H1 (cell line): ENCODE measurements around the gene TBC1D19. TPM values are rescaled to one million over a fixed set of nuclear protein-coding genes. Genes with fewer than 3 reads are reported as not detected.

ENCODE experiments used
- CTCF ChIA-PET: fragments of 300-600 bp; sonication (Branson Sonifier 250); formaldehyde crosslinking; loops from one replicate; lab custom pipeline; 2021; ENCODE audit not compliant: partially characterized antibody; lab: Charles Lee
- POLR2A ChIA-PET: fragments of 300-600 bp; sonication (Branson Sonifier 250); formaldehyde crosslinking; loops from one replicate; lab custom pipeline; 2021; ENCODE audit warnings: inconsistent platforms; ENCODE audit not compliant: partially characterized antibody; lab: Charles Lee
- DNase-seq, 2 experiments: peaks; one replicate each; pipeline versions ENCODE4 v3.0.0 to v3.0.0-alpha.2; 2010 to 2022; ENCODE audit warnings: low spot score in 2 of 2, low read depth in 1 of 2, mixed read lengths in 1 of 2
- FAIRE-seq: peaks from 2 replicates; lab custom pipeline; 2011; peaks lifted over from hg19 to GRCh38; lab: Jason Lieb, UNC
- H2AFZ ChIP-seq: 2 replicates; pipeline ENCODE4 v1.8.1; 2012; ENCODE audit warnings: low read length, inconsistent platforms
- H2AK5ac ChIP-seq: 2 replicates; pipeline ENCODE4 v1.6.1; 2013; ENCODE audit warnings: low read depth, low read length
- H2BK120ac ChIP-seq: replicated peaks from 2 replicates; pipeline ENCODE3; 2013; ENCODE audit warnings: low read depth, low read length, inconsistent platforms
- H2BK12ac ChIP-seq: 2 replicates; pipeline ENCODE4 v1.6.1; 2013; ENCODE audit warnings: low read depth, low read length
- H2BK15ac ChIP-seq: 2 replicates; pipeline ENCODE4 v1.6.1; 2013; ENCODE audit warnings: low read length
- H2BK20ac ChIP-seq: 2 replicates; pipeline ENCODE4 v1.6.1; 2013; ENCODE audit warnings: low read length
- H2BK5ac ChIP-seq: 2 replicates; pipeline ENCODE4 v1.6.1; 2013; ENCODE audit warnings: low read depth, low read length
- H3K14ac ChIP-seq: 2 replicates; pipeline ENCODE4 v1.6.1; 2013; ENCODE audit warnings: inconsistent platforms; ENCODE audit not compliant: insufficient read length
- H3K18ac ChIP-seq: 2 replicates; pipeline ENCODE4 v1.6.1; 2013; ENCODE audit warnings: low read length; ENCODE audit errors: extremely low read depth
- H3K23ac ChIP-seq: 2 replicates; pipeline ENCODE4 v1.6.1; 2013; ENCODE audit warnings: inconsistent platforms; ENCODE audit not compliant: insufficient read length
- H3K23me2 ChIP-seq: 2 replicates; pipeline ENCODE4 v1.6.1; 2013; ENCODE audit warnings: low read depth, low read length
- H3K27ac ChIP-seq: 2 replicates; pipeline ENCODE4 v1.6.1; 2011; ENCODE audit warnings: low read depth, low read length, inconsistent platforms
- H3K27me3 ChIP-seq, 4 experiments: replicated peaks in 1 of 4; 1 replicate in 1 of 4; 2 replicates in 3 of 4; pipeline versions ENCODE4 v1.6.1 to v1.8.1; 2011 to 2013; ENCODE audit warnings: low read length in 3 of 4, mild to moderate bottlenecking in 3 of 4, inconsistent platforms in 2 of 4, mixed read lengths in 2 of 4, moderate library complexity in 1 of 4; ENCODE audit not compliant: control insufficient read depth in 3 of 4, insufficient read depth in 3 of 4; ENCODE audit errors: extremely low read depth in 1 of 4
- H3K36me3 ChIP-seq, 4 experiments: 2 replicates each; pipeline versions ENCODE4 v1.6.1 to v1.8.1; 2011 to 2013; ENCODE audit warnings: mild to moderate bottlenecking in 4 of 4, low read length in 3 of 4, moderate library complexity in 2 of 4, control low read depth in 1 of 4, inconsistent platforms in 1 of 4; ENCODE audit not compliant: insufficient read depth in 4 of 4, control insufficient read depth in 2 of 4
- H3K4ac ChIP-seq: replicated peaks from 2 replicates; pipeline ENCODE3; 2013; ENCODE audit warnings: low read length, low read depth, mixed read lengths, inconsistent platforms; ENCODE audit not compliant: insufficient read length
- H3K4me1 ChIP-seq, 4 experiments: replicated peaks in 1 of 4; 1 replicate in 1 of 4; 2 replicates in 3 of 4; pipeline versions ENCODE4 v1.6.1 to v1.8.1; 2011 to 2013; ENCODE audit warnings: low read length in 3 of 4, inconsistent platforms in 2 of 4, mixed read lengths in 1 of 4; ENCODE audit not compliant: insufficient read depth in 4 of 4, control insufficient read depth in 3 of 4
- H3K4me2 ChIP-seq, 2 experiments: 2 replicates each; pipeline versions ENCODE4 v1.6.1 to v1.8.1; 2011 to 2013; ENCODE audit warnings: low read depth in 2 of 2, low read length in 2 of 2, control low read depth in 1 of 2, inconsistent platforms in 1 of 2, mild to moderate bottlenecking in 1 of 2; ENCODE audit not compliant: insufficient read depth in 1 of 2
- H3K4me3 ChIP-seq, 4 experiments: fragments of 200-600, 300-600 bp in 1 of 4; sonication (generic), shearing (Covaris generic), sonication (Bioruptor Twin) in 1 of 4; 2 replicates each; pipeline versions ENCODE4 v1.5.1 to v1.8.1; 2011 to 2016; ENCODE audit warnings: low read length in 4 of 4, low read depth in 3 of 4, control low read depth in 2 of 4, inconsistent platforms in 2 of 4, mild to moderate bottlenecking in 2 of 4, mixed read lengths in 1 of 4, moderate library complexity in 1 of 4; ENCODE audit not compliant: insufficient read depth in 2 of 4; ENCODE audit errors: extremely low read depth in 1 of 4
- H3K56ac ChIP-seq: replicated peaks from 2 replicates; pipeline ENCODE3; 2013; ENCODE audit warnings: low read depth, mild to moderate bottlenecking, mixed read lengths, low read length, inconsistent platforms; ENCODE audit not compliant: insufficient read length
- H3K79me1 ChIP-seq: 2 replicates; pipeline ENCODE4 v1.6.1; 2013; ENCODE audit warnings: low read depth, low read length, control low read depth
- H3K79me2 ChIP-seq, 2 experiments: 2 replicates each; pipeline versions ENCODE4 v1.6.1 to v1.8.1; 2012 to 2013; ENCODE audit warnings: low read length in 2 of 2, mild to moderate bottlenecking in 2 of 2, inconsistent platforms in 1 of 2; ENCODE audit not compliant: insufficient read depth in 2 of 2, control insufficient read depth in 1 of 2
- H3K9ac ChIP-seq, 4 experiments: replicated peaks in 1 of 4; 1 replicate in 1 of 4; 2 replicates in 3 of 4; pipeline versions ENCODE4 v1.6.1 to v1.8.1; 2011 to 2013; ENCODE audit warnings: low read depth in 3 of 4, low read length in 3 of 4, control low read depth in 2 of 4, mild to moderate bottlenecking in 2 of 4, moderate library complexity in 2 of 4, inconsistent platforms in 1 of 4; ENCODE audit errors: extremely low read depth in 1 of 4
- H3K9me3 ChIP-seq, 2 experiments: 2 replicates each; pipeline versions ENCODE4 v1.6.1 to v1.8.1; 2012 to 2013; ENCODE audit warnings: mild to moderate bottlenecking in 2 of 2, moderate library complexity in 2 of 2, control low read depth in 1 of 2, inconsistent platforms in 1 of 2, low read depth in 1 of 2, low read length in 1 of 2, mixed read lengths in 1 of 2; ENCODE audit not compliant: insufficient read depth in 2 of 2
- H4K20me1 ChIP-seq, 2 experiments: replicated peaks in 1 of 2; 2 replicates each; pipeline versions ENCODE3 to v1.8.1; 2011 to 2013; ENCODE audit warnings: inconsistent platforms in 2 of 2, low read length in 2 of 2, mild to moderate bottlenecking in 1 of 2; ENCODE audit not compliant: insufficient read depth in 2 of 2, control insufficient read depth in 1 of 2
- H4K5ac ChIP-seq: 2 replicates; pipeline ENCODE4 v1.6.1; 2013; ENCODE audit warnings: low read length, low read depth, mixed read lengths, inconsistent platforms; ENCODE audit not compliant: insufficient read length
- H4K8ac ChIP-seq: 2 replicates; pipeline ENCODE4 v1.8.0; 2013; ENCODE audit warnings: mild to moderate bottlenecking, moderate library complexity, low read length, inconsistent platforms; ENCODE audit not compliant: insufficient read depth; ENCODE audit errors: extremely low read depth
- H4K91ac ChIP-seq: replicated peaks from 2 replicates; pipeline ENCODE3; 2013; ENCODE audit warnings: low read length, mixed read lengths, inconsistent platforms; ENCODE audit not compliant: insufficient read length
- MAFK ChIP-seq: IDR thresholded peaks from 2 replicates; pipeline ENCODE4 v1.6.1; 2012; ENCODE audit warnings: low read depth, mild to moderate bottlenecking, improper control_type of control experiment, low read length
- RFX5 ChIP-seq: IDR thresholded peaks from 2 replicates; pipeline ENCODE4 v1.6.1; 2011; ENCODE audit warnings: low read depth, low read length, improper control_type of control experiment, borderline replicate concordance
- SP4 ChIP-seq: IDR thresholded peaks from 2 replicates; pipeline ENCODE4 v1.6.1; 2012; ENCODE audit warnings: low read length, inconsistent platforms
- TAF1 ChIP-seq: IDR thresholded peaks from 2 replicates; pipeline ENCODE4 v1.6.1; 2011; ENCODE audit warnings: mild to moderate bottlenecking, low read depth, low read length
- USF2 ChIP-seq: IDR thresholded peaks from 2 replicates; pipeline ENCODE4 v1.6.1; 2011; ENCODE audit warnings: low read length, improper control_type of control experiment
- WGBS, 2 experiments: shearing (Covaris generic) in 1 of 2; methylation state at CpG; one replicate each; pipeline versions ENCODE4 v1.1.6 to v1.1.7; 2013 to 2015; ENCODE audit warnings: low lambda C conversion rate in 2 of 2, mixed read lengths in 2 of 2, inconsistent platforms in 1 of 2, low coverage in 1 of 2, missing lambda C conversion rate in 1 of 2; ENCODE audit not compliant: insufficient replicate concordance in 2 of 2, insufficient coverage in 1 of 2, insufficient read length in 1 of 2; ENCODE audit errors: extremely low coverage in 1 of 2, missing lambda C conversion rate in 1 of 2; 5-methylcytosine and 5-hydroxymethylcytosine counted together
- polyA plus RNA-seq, 7 experiments: library from polyadenylated mRNA; depleted of rRNA in 3 of 7; stranded (reverse) in 5 of 7; unstranded in 2 of 7; fragments of >200 nt in 5 of 7; fragments of 200-250 nt in 2 of 7; gene quantifications; 1 replicate in 5 of 7; 2 replicates in 1 of 7; 4 replicates in 1 of 7; pipeline versions ENCODE4 v1.2.1 to v1.2.3, GENCODE V29; 2011 to 2013; ENCODE audit warnings: missing spikeins in 2 of 7, mixed read lengths in 2 of 7
- total RNA-seq: library from RNA; stranded (reverse); fragmentation: NEBNext Ultra II Directional; extraction: Animal tissue kit (Norgen Biotek cat#: 25700); gene quantifications from 2 replicates; pipeline ENCODE4 v1.2.1, GENCODE V29; 2021

The TBC1D19 gene
- total and polyA plus RNA-seq, 2 of the 8 experiments (the other 6 are each of a cell fraction or from before 2014, with no cell fraction given), result 1.9 to 3.5 TPM

GRCh38 chr4:26804925-26805324 lies 221.0 kb downstream of the TBC1D19 start:
- no peak overlapping the region for H3K27ac ChIP-seq
- DNase-seq, result no peak
- H4K5ac ChIP-seq, result no peak overlapping the region
- TF ChIP-seq SP4 (no peak), USF2 (no peak), RFX5 (no peak), MAFK (no peak), TAF1 (no peak)
- H3K23ac ChIP-seq, result no peak overlapping the region
- no peak overlapping the region for H2BK20ac ChIP-seq
- no peaks in the 10 kb centered on the region for H3K79me2 ChIP-seq
- FAIRE-seq, result no peak
- H3K9me3 ChIP-seq, result no peaks in the 10 kb centered on the region
- H4K91ac ChIP-seq, result no peak overlapping the region
- H4K8ac ChIP-seq, result 0 out of 2 replicates have a peak overlapping the region, but pooled peaks have one; percentile 3
- POLR2A ChIA-PET, result no interaction called here
- no peak overlapping the region for H2AK5ac ChIP-seq
- H3K36me3 ChIP-seq, result no peaks in the 10 kb centered on the region
- peaks cover 0 to 5% (median 4%) of the 10 kb centered on the region in 4 experiments; a peak in 4 of 7 replicates for H3K4me1 ChIP-seq
- H2BK15ac ChIP-seq, result no peak overlapping the region
- H3K27me3 ChIP-seq, result no peaks in the 10 kb centered on the region
- no peak overlapping the region for H3K4me3 ChIP-seq
- H3K9ac ChIP-seq, result no peak overlapping the region
- no peak overlapping the region for H2BK12ac ChIP-seq
- no peaks in the 10 kb centered on the region for H4K20me1 ChIP-seq
- H2BK120ac ChIP-seq, result no peak overlapping the region
- no peaks in the 10 kb centered on the region for H3K23me2 ChIP-seq
- no peak overlapping the region for H3K4ac ChIP-seq
- WGBS, 2 experiments, result 92% methylated on average over 10 of the region's 10 CpGs; no CpG with 5 or more reads in 1 of the 2 experiments
- H3K14ac ChIP-seq, result no peak overlapping the region
- no peaks in the 10 kb centered on the region for H3K79me1 ChIP-seq
- no peak overlapping the region for H3K56ac ChIP-seq
- CTCF ChIA-PET, result interaction anchor here (1.3 to 1.4 kb wide), 2 partner anchors 10 to 55 kb away, joined by 3 to 4 read pairs; no protein-coding TSS in a partner anchor
- H2BK5ac ChIP-seq, result no peak overlapping the region
- H2AFZ ChIP-seq, result no peak overlapping the region
- H3K4me2 ChIP-seq, result no peak overlapping the region
- H3K18ac ChIP-seq, result no peak overlapping the region
